HG02798 (cell line): ENCODE data around the gene MRPS11.
"Not testable (repeated sequence)": the region's sequence is repeated elsewhere in the genome, so short reads cannot be mapped to it uniquely, and the experiment has no call there.

Experiments
- ATAC-seq: cut with Tn5 transposase; IDR thresholded peaks from one replicate; pipeline ENCODE4 v1.9.1; 2021; ENCODE audit warnings: mild to moderate bottlenecking; ENCODE audit not compliant: unreplicated experiment, poor library complexity

MRPS11 gene

DNA sequence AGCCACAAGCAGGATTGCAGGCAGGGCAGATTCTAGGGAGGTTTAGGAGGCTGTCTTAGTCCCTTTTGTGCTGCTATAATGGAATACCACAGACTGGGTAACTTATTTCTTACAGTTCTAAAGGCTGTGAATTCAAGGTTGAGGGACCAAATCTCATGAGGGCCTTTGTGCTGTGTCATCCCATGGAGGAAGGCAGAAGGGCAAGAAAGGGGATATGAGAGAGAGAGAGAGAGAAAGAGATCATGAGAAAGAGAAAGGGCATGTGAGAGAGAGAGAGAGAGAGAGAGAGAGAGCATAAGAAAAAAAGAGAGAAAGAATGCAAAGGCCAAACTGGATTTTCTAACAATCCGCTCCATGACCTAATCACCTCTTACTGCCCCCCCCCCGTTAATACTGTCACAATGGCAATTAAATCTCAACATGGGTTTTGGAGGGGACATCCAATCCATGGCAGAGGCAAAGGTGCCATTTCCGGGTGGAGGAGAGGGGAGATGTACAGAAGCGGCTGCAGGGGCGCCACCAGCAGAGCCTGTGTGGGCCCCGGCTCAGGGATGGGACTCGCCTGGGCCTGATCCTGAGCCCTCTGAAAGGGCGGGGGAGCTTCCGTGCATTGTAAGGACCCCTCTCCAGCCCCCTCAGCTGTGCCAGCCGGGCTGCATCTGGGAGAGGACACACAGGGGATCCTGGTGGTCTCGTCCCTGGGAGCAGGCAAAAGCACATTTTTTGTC, 20.5 kb downstream of the MRPS11 start:
- ATAC-seq: no peak

- ATAC-seq: no peak
These were observed 21.8 kb downstream of the MRPS11 start for GRCh38 chr15:88489321-88489720.

- ATAC-seq: no peak
These were observed 22.5 kb downstream of the MRPS11 start for GRCh38 chr15:88490036-88490435.

- ATAC-seq: no peak
These were observed 23.6 kb downstream of the MRPS11 start for GRCh38 chr15:88491158-88491557.

- ATAC-seq: no peak
These were observed 26.3 kb downstream of the MRPS11 start for GRCh38 chr15:88493844-88494243.

DNA sequence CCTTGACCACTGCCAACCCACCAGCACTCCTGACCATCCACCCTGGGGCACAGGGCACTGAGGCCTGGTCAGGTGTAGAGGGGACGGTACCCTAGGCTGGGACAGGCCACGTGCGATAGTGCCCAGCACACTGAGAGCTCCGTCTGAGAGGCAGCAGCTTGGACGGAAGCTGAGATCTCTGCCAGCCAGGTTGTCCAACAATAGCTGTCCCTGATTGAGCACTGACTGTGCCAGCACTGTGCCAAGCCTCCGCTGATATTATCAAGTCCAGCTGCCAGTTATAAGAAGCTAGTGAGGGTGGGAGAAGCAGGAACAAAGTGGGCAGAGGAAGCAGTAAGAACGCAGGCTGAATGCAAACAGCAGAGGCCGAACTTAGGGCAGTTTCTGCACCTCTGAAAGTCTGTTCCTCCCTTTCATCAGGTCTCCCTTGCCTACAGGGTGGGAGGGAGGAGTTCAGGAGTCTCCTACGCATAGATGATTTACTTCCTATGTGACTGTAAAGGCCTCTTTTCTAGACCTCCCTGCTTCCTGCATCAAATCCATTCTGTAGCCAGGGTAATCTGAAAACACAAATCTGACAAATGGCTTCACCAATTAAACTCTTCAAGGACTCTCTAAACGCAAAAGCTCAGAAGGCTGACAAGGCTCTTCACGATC, 29.7 kb downstream of the MRPS11 start:
- ATAC-seq: no peak

DNA sequence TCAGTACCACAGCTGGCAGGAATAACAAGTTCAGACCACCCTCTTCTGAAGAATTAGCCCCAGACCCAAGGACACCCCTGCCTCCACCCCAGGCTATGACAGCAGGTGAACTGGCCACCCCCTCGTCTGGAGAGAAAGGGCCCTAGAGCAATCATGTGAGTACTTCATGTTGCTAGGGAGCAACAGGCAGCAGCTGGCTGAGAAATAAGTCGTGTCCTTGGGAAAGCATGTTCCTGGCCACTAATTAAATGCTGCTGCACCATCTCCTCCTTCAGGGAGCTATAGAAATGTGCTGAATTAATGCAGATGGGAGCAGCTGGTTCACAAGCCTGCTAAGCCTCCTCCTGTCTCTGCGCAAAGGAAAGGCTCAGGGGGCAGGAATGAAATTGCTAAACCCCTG, 31.5 kb downstream of the MRPS11 start:
- ATAC-seq: no peak

DNA sequence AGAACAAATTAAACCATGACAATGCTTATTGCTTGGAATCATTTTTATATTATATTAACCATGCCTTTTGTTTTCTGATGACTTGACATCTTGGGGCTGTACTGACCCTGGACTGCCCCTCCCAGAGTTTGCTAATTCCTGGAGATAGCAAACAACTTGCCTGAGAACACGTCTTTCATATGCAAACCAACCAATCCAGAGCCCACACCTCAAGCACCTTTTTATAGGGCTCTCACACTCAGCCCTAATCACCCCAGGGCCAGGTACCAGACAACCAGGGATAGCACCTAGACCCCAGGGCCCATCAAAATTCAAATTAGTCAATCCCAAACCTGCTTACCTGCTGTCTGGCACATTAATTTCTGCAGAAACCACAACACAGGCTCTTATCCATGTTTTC, 36.9 kb downstream of the MRPS11 start:
- ATAC-seq: no peak

DNA sequence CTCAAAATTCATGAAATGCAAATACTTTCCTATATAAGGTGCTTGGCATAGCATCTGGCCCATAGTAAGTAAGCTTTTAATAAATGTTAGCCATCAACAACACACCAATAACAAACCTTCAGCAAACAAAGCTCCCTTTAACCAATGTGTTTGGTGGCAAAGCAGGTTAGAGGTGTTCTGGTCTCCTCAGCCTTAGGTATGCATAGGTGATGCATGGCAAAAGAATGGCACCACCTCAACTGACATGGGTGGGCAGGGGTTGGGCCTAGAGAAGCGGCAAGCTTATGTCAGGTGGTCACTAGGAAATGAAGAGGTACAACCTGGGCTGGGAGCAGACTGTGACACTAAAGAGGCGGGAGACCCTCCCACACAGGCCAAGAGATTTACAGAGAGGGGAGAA, 38.2 kb downstream of the MRPS11 start:
- ATAC-seq: no peak

GRCh38 chr15:88506628-88507027, 39.1 kb downstream of the MRPS11 start:
- ATAC-seq: no peak

GRCh38 chr15:88509321-88509720, 41.8 kb downstream of the MRPS11 start:
- peak; percentile 44 for ATAC-seq

DNA sequence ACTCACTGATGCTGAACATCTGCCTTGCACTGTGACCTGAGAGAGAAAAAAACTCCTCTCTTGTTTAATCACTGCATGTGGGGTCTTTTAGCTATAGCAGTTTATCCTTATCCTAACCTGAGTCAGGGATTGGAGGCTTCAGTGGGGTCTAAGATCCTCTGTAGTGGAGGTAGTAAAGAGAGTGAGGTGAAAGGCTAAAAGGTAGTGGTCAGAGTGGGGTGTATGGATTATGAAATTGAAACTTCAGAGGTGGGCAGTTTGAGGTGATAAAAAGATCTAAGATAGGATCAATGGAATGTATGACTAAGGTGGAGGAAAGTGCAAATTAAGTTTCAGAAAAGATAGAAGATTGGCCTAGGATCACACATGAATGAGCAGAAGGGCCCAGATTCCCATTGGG, 42.5 kb downstream of the MRPS11 start:
- no peak for ATAC-seq

- no peak for ATAC-seq
These were observed 43.7 kb downstream of the MRPS11 start for GRCh38 chr15:88511161-88511560.

DNA sequence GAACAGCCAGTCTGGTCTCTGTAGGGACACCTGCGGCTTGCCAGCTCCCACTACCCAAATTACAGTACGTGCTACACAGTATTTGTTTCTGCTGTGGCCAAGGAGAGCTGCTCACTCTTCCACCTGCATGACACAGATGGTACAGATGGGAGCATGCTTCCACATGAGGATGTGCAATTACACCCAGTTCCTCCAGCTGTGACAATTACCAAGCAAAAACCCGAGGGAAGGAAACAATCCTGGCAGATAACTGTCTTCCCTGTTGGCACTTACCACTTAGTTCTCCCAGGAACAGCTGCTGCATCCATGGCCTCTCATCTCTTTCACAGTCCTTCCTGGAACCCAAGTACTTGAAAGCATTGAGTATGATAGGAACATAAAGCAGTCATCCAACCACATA, 44.6 kb downstream of the MRPS11 start:
- ATAC-seq: no peak

- no peak for ATAC-seq
These were observed 45.1 kb downstream of the MRPS11 start for GRCh38 chr15:88512601-88513000.

DNA sequence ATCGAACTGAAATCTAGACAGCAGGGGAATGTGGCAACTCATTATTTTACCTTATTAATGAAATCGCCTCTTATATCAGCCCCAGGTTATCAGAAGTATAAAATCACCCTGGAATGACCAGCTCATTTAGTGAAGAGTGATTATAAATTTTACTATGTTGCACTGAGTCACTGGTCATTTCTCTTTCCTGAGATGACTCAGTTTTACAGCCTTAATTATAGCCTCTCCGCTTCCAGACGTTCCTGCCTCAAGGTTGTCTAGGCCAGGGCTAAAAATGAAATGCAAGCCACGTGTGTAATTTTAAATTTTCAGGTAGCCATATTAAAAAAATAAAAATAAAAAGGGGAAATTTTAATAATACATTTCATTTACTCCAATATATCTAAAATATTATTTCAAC, 45.7 kb downstream of the MRPS11 start:
- ATAC-seq: no peak

- ATAC-seq: no peak
These were observed 51.4 kb downstream of the MRPS11 start for GRCh38 chr15:88518903-88519302.

GRCh38 chr15:88524094-88524493, 56.6 kb downstream of the MRPS11 start:
- not testable (repeated sequence) for ATAC-seq

DNA sequence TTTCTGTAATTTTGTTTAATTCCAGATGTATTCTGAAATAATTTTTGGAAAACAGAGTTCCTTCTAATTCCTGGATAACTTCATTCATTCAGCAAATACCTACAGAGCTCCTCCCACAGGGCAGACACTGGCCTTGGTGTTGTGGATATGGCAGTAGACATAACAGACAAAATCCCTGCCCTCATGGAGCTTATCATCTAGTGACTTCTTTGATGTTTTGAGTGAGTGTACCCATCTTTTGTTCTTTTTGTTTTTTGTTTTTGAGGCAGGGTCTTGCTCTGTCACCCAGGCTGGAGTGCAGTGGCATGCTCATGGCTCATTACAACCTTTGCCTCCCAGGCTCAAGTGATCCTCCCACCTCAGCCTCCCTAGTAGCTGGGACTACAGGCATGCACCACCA, 57.9 kb downstream of the MRPS11 start:
- no peak for ATAC-seq

GRCh38 chr15:88526247-88526879, 58.9 kb downstream of the MRPS11 start:
- no peak for ATAC-seq

DNA sequence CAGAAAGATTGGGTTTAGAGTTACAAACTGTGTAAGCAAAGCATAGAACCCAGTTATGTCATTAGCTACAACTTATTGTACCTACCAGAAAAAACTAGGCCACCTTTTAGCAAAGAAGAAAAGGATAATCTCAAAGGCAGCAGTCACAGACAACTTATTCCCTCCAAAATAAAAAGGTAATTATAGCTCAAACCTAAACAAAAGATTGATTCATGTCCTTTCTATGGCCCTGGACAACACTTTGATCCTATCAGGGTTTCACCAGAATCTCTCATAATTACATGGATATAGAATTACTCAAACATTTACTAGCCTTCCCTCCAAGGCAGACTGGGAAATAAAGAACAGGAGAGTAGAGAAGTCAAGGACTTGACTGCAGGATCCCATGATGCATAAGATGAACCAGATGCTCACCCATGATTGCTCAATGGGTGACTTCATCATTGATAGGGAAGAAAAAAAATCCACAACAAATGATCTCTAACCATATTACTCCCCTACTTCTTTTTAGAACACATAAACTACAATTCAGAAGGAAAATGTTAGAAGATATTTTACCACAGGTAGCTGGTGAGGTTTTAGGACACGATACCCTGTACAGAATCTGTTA, 61.6 kb downstream of the MRPS11 start:
- no peak for ATAC-seq
